ENCODE data around the gene EGF. TPM values are rescaled to one million over a fixed set of nuclear protein-coding genes. Genes with fewer than 3 reads are reported as not detected.

EGF gene
- polyA plus RNA-seq, 1 donor = 10.3 TPM

DNA sequence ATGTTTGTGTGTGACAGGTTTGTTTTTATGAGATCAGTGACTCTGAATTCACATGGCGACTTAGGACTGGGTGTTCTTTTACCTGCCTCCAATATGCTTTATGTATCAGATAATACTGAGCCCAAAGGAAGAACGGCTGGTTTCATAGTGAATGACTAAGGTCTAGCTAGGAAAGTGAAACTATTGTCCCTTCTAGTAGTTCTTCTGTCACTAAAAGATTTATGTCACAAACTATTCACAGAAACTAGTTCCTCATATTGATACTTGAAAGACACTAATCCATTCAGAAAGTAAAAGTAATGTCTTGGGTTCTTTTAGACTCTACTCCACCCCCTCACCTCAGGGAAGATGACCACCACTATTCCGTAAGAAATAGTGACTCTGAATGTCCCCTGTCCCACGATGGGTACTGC lies 81.7 kb downstream of the EGF start:
- DNase-seq (ENCODE audit: low read depth) = no peak

GRCh38 chr4:109996526-109996925 lies 83.8 kb downstream of the EGF start:
- no peak for DNase-seq (ENCODE audit: low read depth)

- peak; percentile 46 for DNase-seq (ENCODE audit: low read depth)
Observed at GRCh38 chr4:109998867-109999584, 86.3 kb downstream of the EGF start.

- no peak for DNase-seq (ENCODE audit: low read depth)
Observed at GRCh38 chr4:109999585-109999912, 86.9 kb downstream of the EGF start.

- no peak for DNase-seq (ENCODE audit: low read depth)
Observed at GRCh38 chr4:110002326-110002725, 89.6 kb downstream of the EGF start.

DNA sequence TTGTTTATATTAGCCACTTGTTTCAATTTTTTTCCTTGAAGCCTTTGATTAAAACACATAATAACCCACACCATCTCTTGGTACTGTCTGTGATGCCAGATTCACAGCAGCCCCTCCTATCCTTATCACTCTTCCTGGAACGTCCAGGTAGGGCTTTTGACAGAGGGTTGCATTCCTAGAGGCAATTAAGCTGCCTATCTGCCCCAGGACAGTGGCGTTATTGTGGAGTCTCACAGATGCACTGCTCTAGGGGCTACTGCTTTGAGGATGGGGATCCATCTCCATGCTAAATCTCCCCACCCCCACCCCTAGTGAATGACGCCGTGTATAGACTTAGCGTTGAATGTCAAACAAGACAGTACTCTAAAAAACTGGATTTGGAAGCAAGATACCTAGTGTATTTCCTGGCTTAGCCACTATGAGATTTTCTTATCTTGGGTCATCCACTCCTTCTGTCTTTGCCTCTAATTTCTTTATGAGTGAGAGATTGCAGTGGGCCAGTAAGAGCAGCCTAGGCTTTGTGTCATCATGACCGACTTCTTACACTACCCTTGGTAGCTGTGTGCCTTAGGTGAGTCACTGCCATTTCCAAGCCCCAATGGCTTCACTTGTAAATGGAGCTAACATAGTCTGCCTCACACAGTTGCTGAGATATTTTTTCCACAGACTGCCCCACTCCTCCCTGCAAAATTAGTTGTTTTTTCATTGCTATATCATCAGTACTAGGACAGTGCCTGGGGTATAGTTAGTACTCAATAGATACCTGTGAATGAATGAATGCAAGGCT lies 90.9 kb downstream of the EGF start:
- no peak for DNase-seq (ENCODE audit: low read depth)

DNA sequence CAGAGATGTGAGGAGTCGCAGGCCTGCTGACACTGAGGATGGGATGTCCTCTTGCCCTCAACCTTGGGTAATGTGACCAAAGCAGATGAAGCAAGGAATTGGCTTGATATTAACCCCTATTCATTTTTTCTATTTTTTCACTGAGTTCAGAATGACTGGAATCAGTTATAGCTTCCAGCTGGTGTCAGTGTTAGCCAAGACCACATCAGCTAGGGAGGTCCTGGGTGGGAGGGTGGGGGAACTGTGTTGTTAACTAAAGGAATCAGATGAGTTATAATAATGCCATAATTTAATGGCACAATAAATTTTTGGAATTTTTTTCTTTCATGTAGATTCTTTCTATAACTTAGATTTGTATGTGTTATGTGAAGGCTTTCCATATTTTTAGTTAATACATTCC lies 91.9 kb downstream of the EGF start:
- DNase-seq (ENCODE audit: low read depth) = no peak

GRCh38 chr4:110005461-110006056 lies 92.9 kb downstream of the EGF start:
- peak; percentile 55 for DNase-seq (ENCODE audit: low read depth)

GRCh38 chr4:110007217-110007616 lies 94.5 kb downstream of the EGF start:
- DNase-seq (ENCODE audit: low read depth) = no peak

DNA sequence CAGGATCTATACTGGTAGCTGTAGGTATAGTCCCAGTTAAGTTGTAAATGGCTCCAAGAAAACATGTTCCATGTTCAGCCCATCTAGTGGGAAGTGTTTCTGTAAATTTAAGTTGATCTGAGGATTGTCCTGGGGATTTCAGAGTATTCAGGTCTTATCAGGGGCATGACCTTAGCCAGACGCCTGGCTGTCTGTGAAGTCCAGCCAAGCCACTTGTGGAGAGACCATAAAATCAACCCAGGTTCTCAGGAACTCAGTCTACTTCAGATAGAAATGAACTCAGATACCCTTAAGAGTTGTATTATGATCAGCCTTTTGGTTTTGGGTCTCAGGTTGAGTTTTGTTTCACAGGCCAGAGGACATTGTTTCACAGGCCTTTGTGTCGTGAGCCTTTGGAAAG lies 95.9 kb downstream of the EGF start:
- no peak for DNase-seq (ENCODE audit: low read depth)

DNA sequence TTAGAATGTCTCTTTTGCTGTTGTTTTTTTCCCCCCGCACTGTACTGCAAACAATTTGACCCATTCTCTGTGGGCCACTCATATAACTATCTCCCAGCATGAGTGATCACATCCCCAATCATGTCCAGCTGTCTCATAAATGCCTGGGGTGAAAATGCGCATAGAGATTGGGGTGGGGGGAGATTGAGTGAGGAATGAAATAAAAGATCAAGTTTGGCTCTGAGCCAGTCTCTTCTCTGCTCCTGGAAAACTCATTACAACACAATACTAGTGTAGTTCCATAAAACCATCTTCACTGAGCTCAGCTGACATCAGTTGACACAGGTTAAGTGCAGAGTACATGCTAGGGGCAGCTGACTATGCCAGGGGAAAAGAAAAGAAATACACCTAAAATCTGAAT lies 96.9 kb downstream of the EGF start:
- DNase-seq (ENCODE audit: low read depth) = no peak

DNA sequence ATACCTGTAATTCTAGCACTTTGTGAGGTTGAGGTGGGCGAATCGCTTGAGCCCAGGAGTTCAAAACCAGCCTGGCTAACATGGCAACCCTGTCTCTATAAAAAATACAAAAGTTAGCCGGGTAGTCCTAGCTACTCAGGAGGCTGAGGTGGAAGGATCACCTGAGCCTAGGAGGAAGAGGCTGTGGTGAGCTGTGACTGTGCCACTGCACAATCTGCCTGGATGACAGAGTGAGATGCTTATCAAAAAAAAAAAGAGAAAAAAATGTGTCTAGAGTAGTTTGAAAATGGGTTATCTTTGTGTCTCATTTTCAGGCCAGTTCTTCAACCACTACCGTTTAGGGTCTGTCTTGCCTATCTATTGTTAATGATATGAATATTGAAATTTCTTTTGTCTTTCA lies 98.1 kb downstream of the EGF start:
- DNase-seq (ENCODE audit: low read depth) = no peak

GRCh38 chr4:110012917-110013316 lies 100.2 kb downstream of the EGF start:
- DNase-seq (ENCODE audit: low read depth) = no peak

DNA sequence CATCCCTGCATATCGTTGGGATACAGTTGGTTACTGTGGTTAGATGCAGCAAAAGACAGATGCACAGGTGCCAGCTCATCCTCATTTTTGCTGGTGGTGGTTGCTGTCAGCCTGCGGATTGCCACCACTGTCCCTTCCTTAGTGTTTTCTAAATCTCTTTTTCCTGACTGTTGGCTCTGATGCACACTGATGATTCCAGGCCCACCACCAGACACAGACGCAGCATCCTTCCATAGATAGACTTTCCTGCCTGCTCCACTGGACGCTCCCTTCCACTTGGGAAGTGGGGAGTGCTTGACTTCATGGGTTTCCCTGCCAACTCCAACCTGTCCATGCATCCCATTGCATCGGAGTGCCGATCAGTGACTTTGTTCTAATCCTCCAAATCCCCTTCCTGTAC lies 101.5 kb downstream of the EGF start:
- no peak for DNase-seq (ENCODE audit: low read depth)

DNA sequence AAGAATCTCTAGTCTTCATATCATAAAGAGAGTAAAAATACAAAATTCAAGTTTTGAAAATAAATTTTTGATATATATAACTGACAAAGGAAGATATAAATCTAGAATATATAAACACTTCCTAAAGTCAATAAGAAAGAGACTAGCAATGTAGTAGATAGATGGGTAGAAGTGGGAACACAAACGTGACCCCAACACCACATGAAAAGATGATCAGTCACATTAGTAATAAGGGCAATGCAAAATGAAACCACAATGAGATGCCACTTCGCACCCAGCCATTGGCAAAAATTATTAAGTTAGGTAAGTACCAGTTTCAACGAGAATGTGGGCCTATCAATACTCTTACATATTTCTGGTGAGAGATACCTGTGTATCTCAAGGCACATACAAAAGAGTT lies 106.5 kb downstream of the EGF start:
- DNase-seq (ENCODE audit: low read depth) = no peak

GRCh38 chr4:110020139-110020538 lies 107.5 kb downstream of the EGF start:
- no peak for DNase-seq (ENCODE audit: low read depth)

GRCh38 chr4:110020646-110021443 lies 108.2 kb downstream of the EGF start:
- no peak for DNase-seq (ENCODE audit: low read depth)

- no peak for DNase-seq (ENCODE audit: low read depth)
Observed at GRCh38 chr4:110022457-110022856, 109.8 kb downstream of the EGF start.

- DNase-seq (ENCODE audit: low read depth) = no peak
Observed at GRCh38 chr4:110025056-110025455, 112.4 kb downstream of the EGF start.

DNA sequence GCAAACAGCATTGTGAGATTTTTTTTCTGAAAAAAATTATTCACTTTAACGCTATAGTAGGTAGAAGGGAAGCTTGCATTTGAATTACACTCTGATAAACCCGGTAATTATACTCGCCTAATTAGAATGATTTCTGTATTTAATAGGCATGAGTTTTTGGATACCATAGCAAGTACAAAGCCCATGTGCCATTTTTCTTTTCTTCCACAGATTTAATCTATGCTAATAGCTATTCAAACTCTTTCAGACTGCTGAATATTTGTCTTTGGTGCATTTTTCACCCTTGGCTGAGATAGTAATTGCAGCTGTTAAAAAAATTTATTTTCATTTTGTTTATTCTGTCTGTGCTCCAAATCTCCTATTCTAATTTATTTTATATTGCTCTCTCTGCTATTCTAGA lies 113.0 kb downstream of the EGF start:
- no peak for DNase-seq (ENCODE audit: low read depth)

- DNase-seq (ENCODE audit: low read depth) = no peak
Observed at GRCh38 chr4:110032603-110033002, 119.9 kb downstream of the EGF start.

DNA sequence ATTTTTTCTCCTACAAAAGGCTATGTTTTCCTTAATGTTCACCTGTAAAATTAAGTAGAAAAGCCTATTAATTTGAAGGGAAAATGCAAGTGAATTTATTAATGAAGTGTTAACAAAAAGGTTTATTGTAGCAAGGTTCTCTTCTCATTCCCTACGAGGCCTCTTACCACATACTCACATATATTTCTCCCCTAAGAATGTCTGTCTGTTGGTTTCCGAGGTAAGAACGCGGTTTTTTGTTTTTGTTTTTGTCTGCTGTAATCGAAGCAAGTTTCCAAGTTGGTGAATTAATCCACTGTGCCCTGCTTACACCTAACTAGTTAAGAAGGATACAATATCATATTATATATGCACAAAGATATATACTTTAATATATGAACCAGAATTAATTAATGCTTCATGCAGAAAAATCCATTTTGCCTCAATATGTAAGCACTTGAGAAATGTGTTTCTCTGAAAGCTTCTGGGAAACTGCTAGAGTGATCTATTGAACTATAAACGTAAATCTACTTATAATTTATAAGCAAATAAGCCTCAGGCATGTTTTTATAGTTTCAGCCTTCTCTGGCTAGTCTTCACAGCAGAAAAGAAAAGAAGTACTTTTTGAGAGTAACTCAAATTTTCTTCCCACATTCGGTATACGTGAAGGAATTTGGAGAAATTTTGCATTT lies 120.8 kb downstream of the EGF start:
- no peak for DNase-seq (ENCODE audit: low read depth)

All from forelimb muscle (tissue), 1 donor.